CD4-positive, alpha-beta T cell treated with Interleukin-21 for 1 hour (primary cell): ENCODE data around the gene GPS1.

Experiments
- DNase-seq: peaks from one replicate; pipeline ENCODE4 v3.0.0-alpha.2; 2020

The GPS1 gene

GRCh38 chr17:82092628-82092994, 40.9 kb downstream of the GPS1 start:
- DNase-seq = no peak

GRCh38 chr17:82092995-82093751, 41.5 kb downstream of the GPS1 start:
- no peak for DNase-seq

- DNase-seq = no peak
These were observed 43.5 kb downstream of the GPS1 start for GRCh38 chr17:82094931-82095776.

- no peak for DNase-seq
These were observed 44.3 kb downstream of the GPS1 start for GRCh38 chr17:82095777-82096708.

- no peak for DNase-seq
These were observed 45.0 kb downstream of the GPS1 start for GRCh38 chr17:82096709-82097183.

- peak; percentile 25 for DNase-seq
These were observed 45.7 kb downstream of the GPS1 start for GRCh38 chr17:82097184-82097918.

- no peak for DNase-seq
These were observed 46.1 kb downstream of the GPS1 start for GRCh38 chr17:82097919-82098168.

GRCh38 chr17:82098169-82098938, 46.7 kb downstream of the GPS1 start, which contains the start of gene FASN:
Gene FASN (minus strand): TSS chr17:82098236. CDS start chr17:82096445, 1,791 bp downstream.
- peak; percentile 95 for DNase-seq

- no peak for DNase-seq
These were observed 47.5 kb downstream of the GPS1 start for GRCh38 chr17:82098939-82099763.

- no peak for DNase-seq
These were observed 49.0 kb downstream of the GPS1 start for GRCh38 chr17:82100502-82101298.

GRCh38 chr17:82101301-82101715, 49.6 kb downstream of the GPS1 start:
- no peak for DNase-seq

- DNase-seq = no peak
These were observed 50.3 kb downstream of the GPS1 start for GRCh38 chr17:82101767-82102679.

- DNase-seq = no peak
These were observed 52.1 kb downstream of the GPS1 start for GRCh38 chr17:82103553-82104451.

GRCh38 chr17:82104797-82105416, 53.2 kb downstream of the GPS1 start:
- no peak for DNase-seq

GRCh38 chr17:82105417-82105881, 53.8 kb downstream of the GPS1 start:
- no peak for DNase-seq

GRCh38 chr17:82105882-82106687, 54.4 kb downstream of the GPS1 start:
- peak; percentile 67 for DNase-seq
